ENCODE data around the gene SASH1.

The SASH1 gene

GRCh38 chr6:148435386-148435785 is 92.7 kb downstream of the SASH1 start:
- no peak for DNase-seq (ENCODE audit: low spot score)

GRCh38 chr6:148436466-148436865 is 93.8 kb downstream of the SASH1 start:
- DNase-seq (ENCODE audit: low spot score) = no peak

GRCh38 chr6:148438632-148439031 is 96.0 kb downstream of the SASH1 start:
- no peak for DNase-seq (ENCODE audit: low spot score)

GRCh38 chr6:148440016-148440415 is 97.4 kb downstream of the SASH1 start:
- no peak for DNase-seq (ENCODE audit: low spot score)

GRCh38 chr6:148440877-148441453 is 98.3 kb downstream of the SASH1 start:
- peak; percentile 37 for DNase-seq (ENCODE audit: low spot score)

GRCh38 chr6:148441454-148441911 is 98.8 kb downstream of the SASH1 start:
- peak; percentile 16 for DNase-seq (ENCODE audit: low spot score)

GRCh38 chr6:148443798-148444560 is 101.3 kb downstream of the SASH1 start:
- no peak for DNase-seq (ENCODE audit: low spot score)

- no peak for DNase-seq (ENCODE audit: low spot score)
Measured at GRCh38 chr6:148445116-148445515, 102.5 kb downstream of the SASH1 start.

- DNase-seq (ENCODE audit: low spot score) = no peak
Measured at GRCh38 chr6:148445620-148446019, 103.0 kb downstream of the SASH1 start.

GRCh38 chr6:148446681-148447080 is 104.0 kb downstream of the SASH1 start:
- DNase-seq (ENCODE audit: low spot score) = no peak

- no peak for DNase-seq (ENCODE audit: low spot score)
Measured at GRCh38 chr6:148447521-148448230, 105.0 kb downstream of the SASH1 start.

- DNase-seq (ENCODE audit: low spot score) = no peak
Measured at GRCh38 chr6:148448369-148449012, 105.9 kb downstream of the SASH1 start.

GRCh38 chr6:148450866-148451265 is 108.2 kb downstream of the SASH1 start:
- no peak for DNase-seq (ENCODE audit: low spot score)

GRCh38 chr6:148451690-148452089 is 109.1 kb downstream of the SASH1 start:
- DNase-seq (ENCODE audit: low spot score) = no peak

GRCh38 chr6:148452876-148453275 is 110.2 kb downstream of the SASH1 start:
- DNase-seq (ENCODE audit: low spot score) = no peak

GRCh38 chr6:148453906-148454305 is 111.3 kb downstream of the SASH1 start:
- no peak for DNase-seq (ENCODE audit: low spot score)

GRCh38 chr6:148455225-148455624 is 112.6 kb downstream of the SASH1 start:
- no peak for DNase-seq (ENCODE audit: low spot score)

- DNase-seq (ENCODE audit: low spot score) = peak; percentile 83
Measured at GRCh38 chr6:148455674-148456558, 113.3 kb downstream of the SASH1 start.

- no peak for DNase-seq (ENCODE audit: low spot score)
Measured at GRCh38 chr6:148457137-148457842, 114.7 kb downstream of the SASH1 start.

GRCh38 chr6:148457843-148458159 is 115.2 kb downstream of the SASH1 start:
- DNase-seq (ENCODE audit: low spot score) = no peak

- no peak for DNase-seq (ENCODE audit: low spot score)
Measured at GRCh38 chr6:148459238-148459637, 116.6 kb downstream of the SASH1 start.
